T-helper 1 cell (primary cell): Measurements from ENCODE around the gene ZNF584.

Source experiments
- DNase-seq, 5 donors: peaks; one replicate each; pipeline ENCODE4 v3.0.0-alpha.2; 2012 to 2020

ZNF584 gene

GRCh38 chr19:58466760-58467589 is 58.5 kb downstream of the ZNF584 start, which contains the start of gene ZNF324:
ZNF324 (plus strand) TSS chr19:58467080; CDS start chr19:58469186, 2,106 bp downstream.
- peak; percentile 95 to 97 (median 96) for DNase-seq
